Mesenchymal stem cell (in vitro differentiated cells and primary cell): ENCODE results near the gene OR5K1.
A peak's percentile ranks its signal among the peaks of the same experiment; 100 is the strongest.

Source experiments
- DNase-seq: peaks from one replicate; pipeline ENCODE4 v3.0.0-alpha.2; 2013
- H2AFZ ChIP-seq: one replicate; pipeline ENCODE4 v1.6.1; 2013; ENCODE audit warnings: low read depth, mild to moderate bottlenecking, control low read depth, inconsistent platforms, low read length, moderate library complexity
- H2AK5ac ChIP-seq: 2 replicates; pipeline ENCODE4 v1.6.1; 2013; ENCODE audit warnings: low read length, moderate library complexity, mild to moderate bottlenecking, inconsistent platforms; ENCODE audit not compliant: severe bottlenecking
- H2BK120ac ChIP-seq: one replicate; pipeline ENCODE4 v1.6.1; 2013; ENCODE audit warnings: low read depth, mild to moderate bottlenecking, inconsistent platforms, low read length, moderate library complexity
- H2BK12ac ChIP-seq, 2 experiments: one replicate each; pipeline ENCODE4 v1.6.1; 2013; ENCODE audit warnings: inconsistent platforms in 2 of 2, low read length in 2 of 2, mild to moderate bottlenecking in 2 of 2, moderate library complexity in 2 of 2, control low read depth in 1 of 2
- H2BK15ac ChIP-seq: one replicate; pipeline ENCODE4 v1.6.1; 2013; ENCODE audit warnings: mild to moderate bottlenecking, low read depth, inconsistent platforms; ENCODE audit not compliant: poor library complexity, severe bottlenecking
- H2BK5ac ChIP-seq: 2 replicates; pipeline ENCODE4 v1.6.1; 2013; ENCODE audit warnings: low read depth, mild to moderate bottlenecking, low read length, control low read depth, inconsistent platforms; ENCODE audit not compliant: poor library complexity, severe bottlenecking
- H3K14ac ChIP-seq, 2 experiments: one replicate each; pipeline ENCODE4 v1.6.1; 2013; ENCODE audit warnings: inconsistent platforms in 2 of 2, low read length in 2 of 2, control low read depth in 1 of 2, mild to moderate bottlenecking in 1 of 2, moderate library complexity in 1 of 2
- H3K18ac ChIP-seq, 2 experiments: one replicate each; pipeline ENCODE4 v1.6.1; 2013; ENCODE audit warnings: inconsistent platforms in 2 of 2, low read length in 2 of 2, control low read depth in 1 of 2, low read depth in 1 of 2, mild to moderate bottlenecking in 1 of 2
- H3K23ac ChIP-seq, 2 experiments: one replicate each; pipeline ENCODE4 v1.6.1; 2013; ENCODE audit warnings: inconsistent platforms in 2 of 2, low read length in 2 of 2, mild to moderate bottlenecking in 2 of 2, moderate library complexity in 2 of 2, control low read depth in 1 of 2
- H3K27ac ChIP-seq: 2 replicates; pipeline ENCODE4 v1.5.1; 2013; ENCODE audit warnings: mild to moderate bottlenecking, moderate library complexity, low read length, control low read depth, inconsistent platforms; ENCODE audit not compliant: poor library complexity, severe bottlenecking
- H3K27me3 ChIP-seq, 2 experiments: 2 replicates each; pipeline versions ENCODE4 v1.6.1 to v1.7.0; 2013; ENCODE audit warnings: low read length in 2 of 2, mild to moderate bottlenecking in 2 of 2, moderate library complexity in 2 of 2, control low read depth in 1 of 2, inconsistent platforms in 1 of 2; ENCODE audit not compliant: control insufficient read depth in 1 of 2, insufficient read depth in 1 of 2
- H3K36me3 ChIP-seq, 2 experiments: 2 replicates each; pipeline versions ENCODE4 v1.6.1 to v1.7.0; 2013; ENCODE audit warnings: low read length in 2 of 2, control low read depth in 1 of 2, inconsistent platforms in 1 of 2, low read depth in 1 of 2, mild to moderate bottlenecking in 1 of 2; ENCODE audit not compliant: insufficient read depth in 2 of 2, control insufficient read depth in 1 of 2
- H3K4ac ChIP-seq, 2 experiments: one replicate each; pipeline ENCODE4 v1.6.1; 2013; ENCODE audit warnings: inconsistent platforms in 2 of 2, low read length in 2 of 2, mild to moderate bottlenecking in 2 of 2, moderate library complexity in 2 of 2, control low read depth in 1 of 2, low read depth in 1 of 2
- H3K4me1 ChIP-seq: 2 replicates; pipeline ENCODE4 v1.6.1; 2013; ENCODE audit warnings: low read depth, low read length, control low read depth; ENCODE audit not compliant: control insufficient read depth, insufficient read depth
- H3K4me2 ChIP-seq: 2 replicates; pipeline ENCODE4 v1.6.1; 2013; ENCODE audit warnings: low read length, mild to moderate bottlenecking, inconsistent platforms; ENCODE audit not compliant: poor library complexity, severe bottlenecking
- H3K4me3 ChIP-seq, 2 experiments: 2 replicates each; pipeline versions ENCODE4 v1.5.1 to v1.7.0; 2013; ENCODE audit warnings: low read length in 2 of 2, mild to moderate bottlenecking in 2 of 2, control low read depth in 1 of 2, low read depth in 1 of 2; ENCODE audit not compliant: insufficient read depth in 1 of 2
- H3K79me1 ChIP-seq: replicated peaks from 2 replicates; pipeline ENCODE4 v1.6.1; 2013; ENCODE audit warnings: mild to moderate bottlenecking, control low read depth, low read length, inconsistent platforms; ENCODE audit not compliant: poor library complexity, severe bottlenecking
- H3K9ac ChIP-seq: 2 replicates; pipeline ENCODE4 v1.7.0; 2013; ENCODE audit warnings: mild to moderate bottlenecking, low read length, moderate library complexity
- H3K9me3 ChIP-seq: 2 replicates; pipeline ENCODE4 v1.7.0; 2013; ENCODE audit warnings: mild to moderate bottlenecking, low read length; ENCODE audit not compliant: control insufficient read depth
- H4K8ac ChIP-seq: one replicate; pipeline ENCODE4 v1.6.1; 2013; ENCODE audit warnings: inconsistent platforms, mild to moderate bottlenecking, low read length, moderate library complexity
- H4K91ac ChIP-seq: one replicate; pipeline ENCODE4 v1.6.1; 2013; ENCODE audit warnings: mild to moderate bottlenecking, low read length, inconsistent platforms
- WGBS: methylation state at CpG from one replicate; pipeline ENCODE4 v1.1.7; 2013; ENCODE audit warnings: mixed read lengths; 5-methylcytosine and 5-hydroxymethylcytosine counted together

OR5K1 gene

DNA sequence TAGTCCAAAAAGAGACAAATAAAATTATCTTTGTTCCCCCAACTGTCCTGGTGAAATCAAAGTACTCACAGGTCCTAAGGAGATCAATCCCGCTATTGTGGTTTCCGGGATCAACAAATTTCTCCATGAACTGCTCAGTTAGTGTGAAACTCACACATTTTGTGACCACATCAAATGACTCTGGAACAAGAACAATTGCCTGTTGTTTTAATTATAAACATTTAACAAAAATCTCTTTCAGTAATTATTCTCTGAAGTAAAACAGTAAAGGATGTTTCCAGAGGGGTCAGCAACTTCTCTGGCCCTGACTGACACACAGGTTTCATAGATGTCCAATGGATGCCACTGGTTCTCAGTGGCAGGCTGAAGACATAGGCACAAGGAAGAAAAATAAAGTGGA is 55.8 kb downstream of the OR5K1 start:
- 100% methylated on average over 2 of the region's 2 CpGs for WGBS
- no peak overlapping the region for H3K23ac ChIP-seq
- H3K79me1 ChIP-seq = peaks cover 15% of the 10 kb centered on the region
- H3K4me3 ChIP-seq = no peak overlapping the region
- H2BK15ac ChIP-seq = no peak overlapping the region
- no peak for DNase-seq
- H2AK5ac ChIP-seq = no peak overlapping the region
- no peak overlapping the region for H3K14ac ChIP-seq
- H3K36me3 ChIP-seq = peaks cover 2 to 65% of the 10 kb centered on the region in 2 experiments
- H2BK12ac ChIP-seq = no peak overlapping the region
- H2AFZ ChIP-seq = no peak overlapping the region
- no peak overlapping the region for H3K4me2 ChIP-seq
- no peak overlapping the region for H3K27ac ChIP-seq
- no peak overlapping the region for H3K4ac ChIP-seq
- H3K9ac ChIP-seq = no peak overlapping the region
- H3K9me3 ChIP-seq = no peaks in the 10 kb centered on the region
- no peak overlapping the region for H2BK120ac ChIP-seq
- H4K91ac ChIP-seq = no peak overlapping the region
- H3K18ac ChIP-seq = no peak overlapping the region
- no peak overlapping the region for H2BK5ac ChIP-seq
- no peaks in the 10 kb centered on the region for H3K4me1 ChIP-seq
- no peaks in the 10 kb centered on the region for H3K27me3 ChIP-seq
- H4K8ac ChIP-seq = no peak overlapping the region

DNA sequence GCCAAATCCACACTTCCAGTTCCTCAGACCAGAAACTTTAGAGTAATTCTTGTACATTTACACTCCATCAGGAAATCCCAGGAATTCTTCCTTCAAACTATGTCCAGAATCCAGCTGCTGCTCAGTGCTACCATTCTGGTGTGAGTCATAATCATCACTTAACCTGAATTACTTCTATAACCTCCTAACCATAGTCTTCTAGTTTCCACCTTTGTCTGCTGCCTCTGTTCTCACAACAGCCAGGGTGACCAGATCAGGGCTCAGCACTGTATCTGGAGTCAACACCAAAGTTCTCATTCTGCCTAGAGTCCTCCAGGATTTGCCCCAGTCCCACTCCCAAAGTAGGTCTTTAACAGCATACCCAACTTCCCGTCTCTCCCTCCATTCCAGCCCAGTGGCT is 56.4 kb downstream of the OR5K1 start:
- Histone ChIP-seq H3K4me3 (no peak overlapping the region), H2BK15ac (no peak overlapping the region), H3K23ac (no peak overlapping the region), H2BK120ac (no peak overlapping the region), H4K8ac (no peak overlapping the region), H3K27ac (no peak overlapping the region), H3K18ac (no peak overlapping the region), H3K9ac (no peak overlapping the region), H4K91ac (no peak overlapping the region), H3K27me3 (no peaks in the 10 kb centered on the region), H3K4me2 (no peak overlapping the region), H3K36me3 (peaks cover 2 to 65% of the 10 kb centered on the region in 2 experiments), H2AFZ (no peak overlapping the region), H2BK12ac (no peak overlapping the region), H3K4me1 (no peaks in the 10 kb centered on the region), H3K4ac (no peak overlapping the region), H3K9me3 (no peaks in the 10 kb centered on the region), H2BK5ac (no peak overlapping the region), H3K79me1 (peaks cover 15% of the 10 kb centered on the region), H3K14ac (no peak overlapping the region), H2AK5ac (no peak overlapping the region)
- WGBS = 98% methylated on average over 1 of the region's 1 CpG
- peak; percentile 20 for DNase-seq

DNA sequence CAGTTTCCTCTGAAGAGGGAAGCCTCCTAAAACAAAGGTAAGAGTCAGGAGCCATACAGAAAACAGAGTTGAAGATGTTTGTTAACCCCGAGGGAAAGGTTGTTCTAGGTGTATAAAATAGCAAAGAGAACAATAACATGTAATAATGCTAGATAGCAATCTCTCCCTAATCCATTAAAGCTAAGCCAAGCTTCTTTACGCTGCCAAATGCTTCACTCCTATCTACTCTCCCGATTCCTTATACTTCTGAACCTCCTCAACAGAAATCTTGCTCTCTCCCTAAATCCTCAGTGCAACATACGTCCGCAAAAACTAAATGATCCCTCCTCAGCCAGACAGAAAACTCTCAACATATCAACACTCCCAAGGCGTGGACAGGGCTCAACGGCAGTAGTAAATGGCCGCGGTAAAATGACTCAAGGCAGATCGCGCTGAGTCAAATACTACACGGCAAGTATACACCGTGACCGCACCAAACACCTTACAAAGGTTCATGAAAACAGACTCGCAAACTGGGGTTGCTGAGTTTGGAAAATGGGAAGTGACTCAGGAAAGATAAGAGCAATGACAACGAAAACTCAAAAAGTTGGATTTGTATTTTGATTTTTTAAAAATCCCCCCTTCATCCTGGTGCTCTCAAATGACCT is 59.0 kb downstream of the OR5K1 start:
- WGBS = 2% methylated on average over 11 of the region's 16 CpGs
- Histone ChIP-seq H2BK120ac (peak overlapping the region; percentile 92), H3K36me3 (peaks cover 0 to 41% of the 10 kb centered on the region in 2 experiments), H3K9ac (peak overlapping the region; percentile 97), H3K4me2 (peak overlapping the region; percentile 84), H2BK12ac (no peak overlapping the region), H3K23ac (no peak overlapping the region), H3K4ac (peak overlapping the region in 1 of 2 experiments; percentile 85), H2BK15ac (peak overlapping the region; percentile 80), H3K79me1 (peaks cover 9% of the 10 kb centered on the region), H3K18ac (peak overlapping the region in 1 of 2 experiments; percentile 90), H3K4me3 (peak overlapping the region; percentile 95 to 96), H3K9me3 (no peaks in the 10 kb centered on the region), H2AK5ac (no peak overlapping the region), H4K91ac (no peak overlapping the region), H3K4me1 (no peaks in the 10 kb centered on the region), H3K27me3 (no peaks in the 10 kb centered on the region), H4K8ac (no peak overlapping the region), H2BK5ac (peak overlapping the region; percentile 91), H3K27ac (peak overlapping the region; percentile 72), H3K14ac (no peak overlapping the region), H2AFZ (no peak overlapping the region)
- peak; percentile 80 for DNase-seq
